ENCODE measurements around the gene ZNF595.
"Not testable (repeated sequence)": the region's sequence is repeated elsewhere in the genome, so short reads cannot be mapped to it uniquely, and the experiment has no call there.

The ZNF595 gene

GRCh38 chr4:86559-87324 lies 33.6 kb downstream of the ZNF595 start:
- DNase-seq: not testable (repeated sequence)

- DNase-seq: no peak
These were observed 45.3 kb downstream of the ZNF595 start for GRCh38 chr4:98386-98785.

GRCh38 chr4:99863-100262 lies 46.7 kb downstream of the ZNF595 start:
- DNase-seq: no peak

- no peak for DNase-seq
These were observed 53.9 kb downstream of the ZNF595 start for GRCh38 chr4:107083-107443.

GRCh38 chr4:107444-108429 lies 54.6 kb downstream of the ZNF595 start:
- no peak for DNase-seq

GRCh38 chr4:112771-113170 lies 59.6 kb downstream of the ZNF595 start:
- DNase-seq: no peak

- DNase-seq: no peak
These were observed 60.6 kb downstream of the ZNF595 start for GRCh38 chr4:113732-114131.

- no peak for DNase-seq
These were observed 61.0 kb downstream of the ZNF595 start for GRCh38 chr4:114149-114548.

- no peak for DNase-seq
These were observed 63.4 kb downstream of the ZNF595 start for GRCh38 chr4:116499-116898.

- no peak for DNase-seq
These were observed 67.5 kb downstream of the ZNF595 start for GRCh38 chr4:120616-121015.

GRCh38 chr4:121408-122084 lies 68.4 kb downstream of the ZNF595 start:
- no peak for DNase-seq

- DNase-seq: not testable (repeated sequence)
These were observed 70.8 kb downstream of the ZNF595 start for GRCh38 chr4:123922-124274.

GRCh38 chr4:124275-125081 lies 71.4 kb downstream of the ZNF595 start, which contains the start of gene ZNF718:
Gene ZNF718, plus strand, starts transcription at chr4:124501. Its CDS starts 170 bp downstream, at chr4:124671.
- peak; percentile 96 to 98 for DNase-seq

GRCh38 chr4:125091-125771 lies 72.1 kb downstream of the ZNF595 start:
- no peak for DNase-seq

- no peak for DNase-seq
These were observed 72.7 kb downstream of the ZNF595 start for GRCh38 chr4:125833-126232.

GRCh38 chr4:132483-132882 lies 79.4 kb downstream of the ZNF595 start:
- DNase-seq: no peak
